ENCODE data around the gene ASTN2.
A peak's percentile ranks its signal among the peaks of the same experiment; 100 is the strongest.

GRCh38 chr9:116494815-116495634 is 919.8 kb downstream of the ASTN2 start:
- TF ChIP-seq POLR2A (IDR thresholded peaks at IDR 0.05; ENCODE audit: low read depth, low read length) (no peak), CTCF (IDR thresholded peaks at IDR 0.05; ENCODE audit: extremely low read depth in 1 of 2, insufficient read depth in 1 of 2, low read depth in 1 of 2, low read length in 2 of 2) (peak; percentile 29 to 65), POLR2AphosphoS5 (IDR thresholded peaks at IDR 0.05; ENCODE audit: insufficient read depth, low read depth, low read length) (no peak), MAX (IDR thresholded peaks at IDR 0.05; ENCODE audit: insufficient read depth, insufficient read length) (no peak), EZH2 (IDR thresholded peaks at IDR 0.05; ENCODE audit: borderline replicate concordance, low read depth, low read length, severe bottlenecking) (no peak), GATA2 (IDR thresholded peaks at IDR 0.05; ENCODE audit: insufficient read depth, insufficient read length, low read depth, low read length) (no peak)

Measured in endothelial cell of umbilical vein (primary cell).